HepG2 (cell line): ENCODE measurements around the gene GABBR2.

Experiments
- CBX2 ChIP-seq, 2 experiments: fragments of 200-600 bp in 1 of 2; sonication (generic); formaldehyde crosslinking in 1 of 2; IDR thresholded peaks; 2 replicates each; pipeline versions ENCODE4 v1.7.0 to v1.8.1; 2018 to 2022; ENCODE audit warnings: low read depth in 2 of 2, low read length in 1 of 2, mild to moderate bottlenecking in 1 of 2, missing genetic modification reagents in 1 of 2
- CTCF ChIP-seq: sonication (generic); formaldehyde crosslinking; IDR thresholded peaks from 2 replicates; pipeline ENCODE4 v1.5.0; 2020; ENCODE audit warnings: mild to moderate bottlenecking, missing genetic modification reagents, moderate library complexity
- EZH2 ChIP-seq: conservative IDR thresholded peaks from 2 replicates; pipeline ENCODE4 v1.6.1; 2012; ENCODE audit warnings: mild to moderate bottlenecking, low read depth, low read length, moderate library complexity
- KLF12 ChIP-seq: sonication (generic); formaldehyde crosslinking; IDR thresholded peaks from 2 replicates; pipeline ENCODE4 v1.4.0; 2020; ENCODE audit warnings: missing genetic modification reagents, borderline replicate concordance
- REST ChIP-seq, 2 experiments: IDR thresholded peaks; 2 replicates each; pipeline ENCODE4 v1.6.1; 2011 to 2012; ENCODE audit warnings: low read length in 2 of 2, borderline replicate concordance in 1 of 2, low read depth in 1 of 2, mild to moderate bottlenecking in 1 of 2, moderate library complexity in 1 of 2
- SETDB1 ChIP-seq: sonication (generic); formaldehyde crosslinking; IDR thresholded peaks from 2 replicates; pipeline ENCODE4 v1.5.1; 2020; ENCODE audit warnings: missing genetic modification reagents, mild to moderate bottlenecking, borderline replicate concordance
- SMC3 ChIP-seq: IDR thresholded peaks from 2 replicates; pipeline ENCODE4 v1.6.1; 2011; ENCODE audit warnings: low read length, improper control_type of control experiment
- TCF7L2 ChIP-seq: IDR thresholded peaks from 2 replicates; pipeline ENCODE4 v1.6.1; 2011; ENCODE audit warnings: mild to moderate bottlenecking, low read depth, low read length, moderate library complexity
- ZNF235 ChIP-seq: sonication (generic); formaldehyde crosslinking; IDR thresholded peaks from 2 replicates; pipeline ENCODE4 v1.8.1; 2023; ENCODE audit warnings: mild to moderate bottlenecking, missing genetic modification reagents, borderline replicate concordance
- ZNF274 ChIP-seq: sonication (generic); formaldehyde crosslinking; IDR thresholded peaks from 2 replicates; pipeline ENCODE4 v1.5.1; 2020; ENCODE audit warnings: mild to moderate bottlenecking, missing genetic modification reagents
- TF ChIP-seq, protein P1 (sequence below), 2 experiments: sonication (generic) in 1 of 2; formaldehyde crosslinking in 1 of 2; IDR thresholded peaks; 2 replicates each; pipeline versions ENCODE4 v1.5.1 to v1.6.1; 2011 to 2020; ENCODE audit warnings: borderline replicate concordance in 1 of 2, low read depth in 1 of 2, low read length in 1 of 2, mild to moderate bottlenecking in 1 of 2, missing genetic modification reagents in 1 of 2, moderate library complexity in 1 of 2

- no peak for TF ChIP-seq KLF12
- no peak for TF ChIP-seq REST (IDR thresholded peaks at IDR 0.05; ENCODE audit: borderline replicate concordance in 1 of 2, low read depth in 1 of 2, low read length in 2 of 2)
- no peak for TF ChIP-seq CTCF (CRISPR knock-in tag)
- TF ChIP-seq ZNF274 (CRISPR knock-in tag): no peak
- no peak for TF ChIP-seq EZH2
- no peak for TF ChIP-seq TCF7L2
- no peak for TF ChIP-seq SMC3
- TF ChIP-seq, protein P1, sequence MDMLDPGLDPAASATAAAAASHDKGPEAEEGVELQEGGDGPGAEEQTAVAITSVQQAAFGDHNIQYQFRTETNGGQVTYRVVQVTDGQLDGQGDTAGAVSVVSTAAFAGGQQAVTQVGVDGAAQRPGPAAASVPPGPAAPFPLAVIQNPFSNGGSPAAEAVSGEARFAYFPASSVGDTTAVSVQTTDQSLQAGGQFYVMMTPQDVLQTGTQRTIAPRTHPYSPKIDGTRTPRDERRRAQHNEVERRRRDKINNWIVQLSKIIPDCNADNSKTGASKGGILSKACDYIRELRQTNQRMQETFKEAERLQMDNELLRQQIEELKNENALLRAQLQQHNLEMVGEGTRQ (IDR thresholded peaks at IDR 0.05; ENCODE audit: low read depth, low read length): no peak
- TF ChIP-seq, protein P1 (CRISPR knock-in tag; IDR thresholded peaks at IDR 0.05; ENCODE audit: borderline replicate concordance): no peak
- no peak for TF ChIP-seq SETDB1 (CRISPR knock-in tag)
- no peak for TF ChIP-seq ZNF235
- no peak for TF ChIP-seq CBX2 (IDR thresholded peaks at IDR 0.05; ENCODE audit: low read depth, low read length)
- no peak for TF ChIP-seq CBX2 (CRISPR knock-in tag; IDR thresholded peaks at IDR 0.05; ENCODE audit: low read depth)
Observed at GRCh38 chr9:98563212-98563907, 145.4 kb downstream of the GABBR2 start.
